Stomach (tissue), 4 donors: ENCODE measurements around the gene S100A5.

Source experiments
- EP300 ChIP-seq: sonication (generic); formaldehyde crosslinking; IDR thresholded peaks from one replicate; pipeline ENCODE4 v1.6.1; 2017; ENCODE audit warnings: antibody characterized with exemption
- POLR2A ChIP-seq, 4 donors: fragments of 450-650 bp; IDR thresholded peaks; one replicate each; pipeline ENCODE4 v1.6.1; 2016; ENCODE audit warnings: antibody characterized with exemption in 4 of 4, control low read depth in 2 of 4, mild to moderate bottlenecking in 1 of 4, moderate library complexity in 1 of 4
- POLR2AphosphoS5 ChIP-seq, 3 donors: sonication (generic); formaldehyde crosslinking; IDR thresholded peaks; one replicate each; pipeline ENCODE4 v1.6.1; 2016; ENCODE audit warnings: antibody characterized with exemption in 3 of 3
- TF ChIP-seq, protein P1 (sequence below), 7 experiments: fragments of 450-650 bp in 4 of 7; fragments of 200-600 bp in 3 of 7; sonication (generic) in 3 of 7; IDR thresholded peaks; one replicate each; pipeline ENCODE4 v1.5.1; 2016 to 2019; ENCODE audit warnings: antibody characterized with exemption in 7 of 7, control low read depth in 2 of 7, mild to moderate bottlenecking in 1 of 7

DNA sequence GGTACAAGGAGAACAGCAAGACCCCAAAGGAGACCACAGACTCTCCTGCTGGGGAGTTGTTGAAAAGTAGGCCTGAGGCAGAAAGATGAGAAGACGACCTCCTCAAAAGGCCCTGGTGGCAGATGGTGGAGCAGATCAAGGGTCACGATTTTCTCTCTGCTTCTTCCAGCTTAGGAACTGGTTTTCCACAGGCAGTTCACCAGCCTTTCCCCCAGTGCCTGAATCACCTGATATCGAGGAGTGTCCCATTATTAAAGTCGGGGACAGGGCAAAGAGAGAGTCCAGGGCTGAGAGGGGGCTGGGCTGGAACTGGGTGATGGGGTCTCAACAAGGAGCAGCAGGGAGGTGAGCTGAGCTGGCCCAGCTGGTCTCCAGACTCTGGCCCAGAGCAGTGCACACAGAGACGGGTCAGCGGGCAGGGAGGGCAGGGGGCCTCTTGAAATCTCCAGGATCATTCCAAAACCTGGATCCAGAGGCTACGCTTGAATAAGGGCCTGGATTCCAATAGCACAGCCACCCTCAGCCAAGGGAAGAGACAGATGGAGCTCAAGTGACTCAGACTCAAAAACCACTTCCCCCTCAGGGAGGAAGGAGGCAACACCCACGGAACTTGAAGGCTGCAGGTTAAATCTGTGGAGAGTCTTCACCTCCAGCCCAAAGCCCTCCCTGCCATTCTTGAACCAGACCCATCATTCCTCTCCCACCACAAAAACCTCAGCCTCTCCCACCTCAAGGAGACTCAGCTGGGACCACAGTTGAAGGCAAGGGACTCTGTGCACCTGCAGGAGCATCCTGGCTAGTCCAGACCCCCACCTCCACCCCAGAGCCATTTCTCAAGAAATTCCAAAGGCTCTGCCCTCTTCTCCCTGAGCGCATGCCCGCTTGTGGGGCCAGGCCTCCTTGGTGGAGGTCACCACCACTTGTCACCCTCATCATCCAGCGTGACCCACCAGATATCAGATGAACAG is at the start of gene S100A5:
- TF ChIP-seq, protein P1, sequence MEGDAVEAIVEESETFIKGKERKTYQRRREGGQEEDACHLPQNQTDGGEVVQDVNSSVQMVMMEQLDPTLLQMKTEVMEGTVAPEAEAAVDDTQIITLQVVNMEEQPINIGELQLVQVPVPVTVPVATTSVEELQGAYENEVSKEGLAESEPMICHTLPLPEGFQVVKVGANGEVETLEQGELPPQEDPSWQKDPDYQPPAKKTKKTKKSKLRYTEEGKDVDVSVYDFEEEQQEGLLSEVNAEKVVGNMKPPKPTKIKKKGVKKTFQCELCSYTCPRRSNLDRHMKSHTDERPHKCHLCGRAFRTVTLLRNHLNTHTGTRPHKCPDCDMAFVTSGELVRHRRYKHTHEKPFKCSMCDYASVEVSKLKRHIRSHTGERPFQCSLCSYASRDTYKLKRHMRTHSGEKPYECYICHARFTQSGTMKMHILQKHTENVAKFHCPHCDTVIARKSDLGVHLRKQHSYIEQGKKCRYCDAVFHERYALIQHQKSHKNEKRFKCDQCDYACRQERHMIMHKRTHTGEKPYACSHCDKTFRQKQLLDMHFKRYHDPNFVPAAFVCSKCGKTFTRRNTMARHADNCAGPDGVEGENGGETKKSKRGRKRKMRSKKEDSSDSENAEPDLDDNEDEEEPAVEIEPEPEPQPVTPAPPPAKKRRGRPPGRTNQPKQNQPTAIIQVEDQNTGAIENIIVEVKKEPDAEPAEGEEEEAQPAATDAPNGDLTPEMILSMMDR (IDR thresholded peaks at IDR 0.05), result no peak
- TF ChIP-seq POLR2A (IDR thresholded peaks at IDR 0.05) (no peak), EP300 (no peak), POLR2AphosphoS5 (IDR thresholded peaks at IDR 0.05) (no peak)
